ENCODE results near the gene MLLT10.
A peak's percentile ranks its signal among the peaks of the same experiment; 100 is the strongest.

The MLLT10 gene

DNA sequence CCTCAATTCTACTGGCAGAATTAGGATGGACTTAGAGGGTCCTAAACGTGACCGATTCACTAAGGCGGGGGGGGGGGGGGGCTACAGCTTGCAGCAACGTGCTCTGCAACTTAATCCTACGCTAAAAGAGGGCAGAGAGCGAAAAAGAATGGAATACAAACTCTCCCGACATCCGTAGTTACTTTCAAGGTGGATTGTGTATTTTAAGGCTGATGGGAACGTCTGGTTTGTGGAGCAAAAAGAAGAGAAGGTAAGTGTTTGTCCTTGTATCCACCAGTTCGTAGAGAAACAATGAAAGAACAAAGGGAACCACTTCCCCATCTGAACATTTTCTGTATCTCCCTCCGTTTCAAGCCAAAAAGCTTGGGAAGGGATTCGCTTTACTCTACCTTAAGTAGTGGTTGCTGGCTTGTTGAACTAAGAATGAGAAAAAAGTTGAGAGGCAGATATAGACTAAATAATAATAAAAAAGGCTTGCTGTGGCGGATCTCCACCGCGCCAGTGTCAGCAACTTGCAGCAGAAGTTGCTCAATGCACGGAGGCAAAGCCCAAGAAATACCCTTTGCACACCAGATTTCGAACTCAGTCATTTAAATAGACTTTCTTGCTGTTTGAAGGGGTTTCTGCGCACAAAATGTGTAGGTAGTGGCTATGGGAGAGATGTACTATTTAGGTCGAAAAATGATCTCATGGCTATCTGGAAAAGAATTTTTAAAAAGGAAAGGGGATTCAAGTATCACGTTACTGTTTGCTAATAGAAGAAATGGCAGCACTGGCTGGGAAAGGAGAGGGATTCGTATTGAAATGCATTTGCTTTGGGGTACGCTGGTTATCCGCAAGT is 9.3 kb upstream of the MLLT10 start:
- Histone ChIP-seq H3K4me3 (ENCODE audit: low read depth, low read length, poor library complexity, severe bottlenecking) (peak overlapping the region; percentile 62), H3K79me2 (ENCODE audit: insufficient read depth, low read length) (no peaks in the 10 kb centered on the region), H3K9ac (ENCODE audit: low read length) (peak overlapping the region; percentile 65; the same call in 1 of the 2 replicates), H4K20me1 (ENCODE audit: insufficient read depth, low read length) (no peaks in the 10 kb centered on the region), H3K9me3 (ENCODE audit: low read length) (no peaks in the 10 kb centered on the region), H3K9me2 (ENCODE audit: low read depth, low read length) (no peaks in the 10 kb centered on the region), H3K27me3 (ENCODE audit: insufficient read depth, low read length) (no peaks in the 10 kb centered on the region), H3F3A (ENCODE audit: insufficient read depth, low read length) (0 out of 2 replicates have a peak, but pooled peaks cover 2% of the 10 kb centered on the region), H2AFZ (ENCODE audit: low read length) (peak overlapping the region; percentile 87; the same call in 1 of the 2 replicates), H3K36me3 (ENCODE audit: insufficient read depth, low read length) (no peaks in the 10 kb centered on the region), H3K4me2 (ENCODE audit: low read length) (peak overlapping the region; percentile 75), H3K4me1 (ENCODE audit: insufficient read depth, low read length, severe bottlenecking) (peaks cover 43% of the 10 kb centered on the region), H3K27ac (ENCODE audit: low read depth, low read length, poor library complexity, severe bottlenecking) (no peak overlapping the region)
- TF ChIP-seq, protein P1, sequence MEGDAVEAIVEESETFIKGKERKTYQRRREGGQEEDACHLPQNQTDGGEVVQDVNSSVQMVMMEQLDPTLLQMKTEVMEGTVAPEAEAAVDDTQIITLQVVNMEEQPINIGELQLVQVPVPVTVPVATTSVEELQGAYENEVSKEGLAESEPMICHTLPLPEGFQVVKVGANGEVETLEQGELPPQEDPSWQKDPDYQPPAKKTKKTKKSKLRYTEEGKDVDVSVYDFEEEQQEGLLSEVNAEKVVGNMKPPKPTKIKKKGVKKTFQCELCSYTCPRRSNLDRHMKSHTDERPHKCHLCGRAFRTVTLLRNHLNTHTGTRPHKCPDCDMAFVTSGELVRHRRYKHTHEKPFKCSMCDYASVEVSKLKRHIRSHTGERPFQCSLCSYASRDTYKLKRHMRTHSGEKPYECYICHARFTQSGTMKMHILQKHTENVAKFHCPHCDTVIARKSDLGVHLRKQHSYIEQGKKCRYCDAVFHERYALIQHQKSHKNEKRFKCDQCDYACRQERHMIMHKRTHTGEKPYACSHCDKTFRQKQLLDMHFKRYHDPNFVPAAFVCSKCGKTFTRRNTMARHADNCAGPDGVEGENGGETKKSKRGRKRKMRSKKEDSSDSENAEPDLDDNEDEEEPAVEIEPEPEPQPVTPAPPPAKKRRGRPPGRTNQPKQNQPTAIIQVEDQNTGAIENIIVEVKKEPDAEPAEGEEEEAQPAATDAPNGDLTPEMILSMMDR (IDR thresholded peaks at IDR 0.05; ENCODE audit: low read length): no peak
- no peak for TF ChIP-seq EZH2 (IDR thresholded peaks at IDR 0.05; ENCODE audit: borderline replicate concordance, low read length)

DNA sequence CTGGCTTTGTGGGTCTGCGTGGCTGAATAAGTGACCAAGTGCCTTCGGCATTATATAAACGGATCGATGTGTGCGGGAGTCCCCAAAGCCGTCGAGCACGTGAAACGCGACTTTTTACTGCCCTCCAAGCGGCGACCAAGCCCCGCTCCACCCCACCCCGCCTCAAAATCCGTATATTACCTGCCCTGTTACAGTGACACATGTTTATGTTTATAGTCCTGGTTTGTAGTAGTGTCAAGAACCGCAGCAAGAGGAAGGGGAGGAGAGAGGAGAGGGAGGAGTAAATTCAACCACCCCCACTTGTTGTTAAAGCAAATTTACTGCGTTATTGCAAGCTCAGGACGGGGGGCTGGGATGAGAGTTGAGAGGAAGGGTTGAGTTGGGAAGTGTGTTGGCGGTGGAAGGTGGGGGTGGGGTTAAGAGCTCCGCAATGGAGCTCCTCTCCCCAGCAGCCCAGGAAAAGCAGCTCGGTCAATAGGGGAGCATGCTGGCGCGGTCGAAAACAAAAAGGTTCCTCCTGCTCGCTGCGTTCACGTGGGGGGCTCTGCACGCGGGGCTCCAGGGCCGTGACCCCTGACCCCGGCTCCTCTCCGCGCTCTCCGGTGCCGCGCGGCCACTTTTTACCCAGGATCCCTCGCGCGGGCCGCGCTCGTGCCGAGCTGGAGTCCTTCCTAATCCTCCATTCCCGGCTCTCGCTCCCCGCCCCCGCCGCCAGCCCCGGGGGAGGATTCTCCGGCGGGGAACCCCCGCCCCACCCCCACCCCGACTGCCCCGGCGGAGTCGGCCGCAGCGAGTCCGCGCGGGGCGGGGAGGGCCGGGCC is 8.5 kb upstream of the MLLT10 start, which contains the start of gene SKIDA1:
Gene SKIDA1 (minus strand): TSS at position 316 of the 821 bp plus-strand sequence. CDS start 7,860 bp downstream, outside the sequence.
- Histone ChIP-seq H3K9me3 (ENCODE audit: low read length) (no peaks in the 10 kb centered on the region), H4K20me1 (ENCODE audit: insufficient read depth, low read length) (no peaks in the 10 kb centered on the region), H3K4me2 (ENCODE audit: low read length) (peak within 1 kb of the TSS; percentile 75), H3K79me2 (ENCODE audit: insufficient read depth, low read length) (no peaks in the 10 kb centered on the region), H3K4me1 (ENCODE audit: insufficient read depth, low read length, severe bottlenecking) (peaks cover 39% of the 10 kb centered on the region), H3K4me3 (ENCODE audit: low read depth, low read length, poor library complexity, severe bottlenecking) (peak within 1 kb of the TSS; percentile 62), H2AFZ (ENCODE audit: low read length) (peak within 1 kb of the TSS; percentile 87), H3K27ac (ENCODE audit: low read depth, low read length, poor library complexity, severe bottlenecking) (peak within 1 kb of the TSS; percentile 18), H3K36me3 (ENCODE audit: insufficient read depth, low read length) (no peaks in the 10 kb centered on the region), H3K27me3 (ENCODE audit: insufficient read depth, low read length) (no peaks in the 10 kb centered on the region), H3K9me2 (ENCODE audit: low read depth, low read length) (no peaks in the 10 kb centered on the region), H3K9ac (ENCODE audit: low read length) (peak within 1 kb of the TSS; percentile 65), H3F3A (ENCODE audit: insufficient read depth, low read length) (0 out of 2 replicates have a peak, but pooled peaks cover 2% of the 10 kb centered on the region)
- TF ChIP-seq, protein P1 (IDR thresholded peaks at IDR 0.05; ENCODE audit: low read length): no peak
- no peak for TF ChIP-seq EZH2 (IDR thresholded peaks at IDR 0.05; ENCODE audit: borderline replicate concordance, low read length)

DNA sequence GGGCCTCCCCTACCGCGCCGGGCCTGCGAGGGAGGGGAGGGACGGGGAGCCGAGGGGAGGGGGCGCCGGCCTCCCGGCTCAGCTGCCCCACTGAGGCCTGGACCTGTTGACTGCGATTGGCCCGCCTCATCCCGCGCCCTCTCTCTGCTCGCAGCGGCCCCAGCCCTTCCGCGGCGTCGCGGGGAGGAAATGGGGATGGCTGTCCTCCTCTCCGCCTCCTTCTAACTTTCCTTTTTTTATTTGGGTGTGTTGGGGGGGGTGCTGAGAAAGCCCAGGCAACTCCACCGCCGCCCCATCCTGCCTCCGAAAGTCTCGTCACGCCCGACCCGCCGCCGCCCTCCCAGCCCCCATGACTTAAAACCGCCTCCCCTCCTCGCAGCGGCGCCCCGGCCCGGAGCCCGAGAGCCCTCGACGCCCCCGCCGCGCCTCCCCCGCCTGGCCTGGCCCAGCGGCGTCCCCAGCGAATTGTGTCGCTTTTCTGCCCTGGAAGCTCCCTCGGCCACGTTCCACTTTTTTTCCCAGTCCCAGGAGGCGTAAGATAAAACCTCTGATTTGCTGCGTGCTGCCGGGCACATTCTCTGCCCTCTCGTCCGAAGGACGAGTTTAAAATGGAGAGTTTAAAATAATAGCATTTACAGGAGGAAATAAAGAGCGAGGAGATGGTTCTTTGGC is 7.7 kb upstream of the MLLT10 start:
- H3F3A ChIP-seq (ENCODE audit: insufficient read depth, low read length): 0 out of 2 replicates have a peak, but pooled peaks cover 2% of the 10 kb centered on the region
- H3K4me1 ChIP-seq (ENCODE audit: insufficient read depth, low read length, severe bottlenecking): peaks cover 39% of the 10 kb centered on the region
- H3K79me2 ChIP-seq (ENCODE audit: insufficient read depth, low read length): no peaks in the 10 kb centered on the region
- H3K9me2 ChIP-seq (ENCODE audit: low read depth, low read length): no peaks in the 10 kb centered on the region
- H3K9ac ChIP-seq (ENCODE audit: low read length): peak overlapping the region; percentile 65
- H3K36me3 ChIP-seq (ENCODE audit: insufficient read depth, low read length): no peaks in the 10 kb centered on the region
- no peaks in the 10 kb centered on the region for H4K20me1 ChIP-seq (ENCODE audit: insufficient read depth, low read length)
- H3K4me3 ChIP-seq (ENCODE audit: low read depth, low read length, poor library complexity, severe bottlenecking): peak overlapping the region; percentile 62
- no peaks in the 10 kb centered on the region for H3K27me3 ChIP-seq (ENCODE audit: insufficient read depth, low read length)
- H2AFZ ChIP-seq (ENCODE audit: low read length): peak overlapping the region; percentile 4; the same call in 1 of the 2 replicates
- peak overlapping the region; percentile 75 for H3K4me2 ChIP-seq (ENCODE audit: low read length)
- H3K9me3 ChIP-seq (ENCODE audit: low read length): no peaks in the 10 kb centered on the region
- TF ChIP-seq EZH2 (IDR thresholded peaks at IDR 0.05; ENCODE audit: borderline replicate concordance, low read length): no peak
- TF ChIP-seq, protein P1 (IDR thresholded peaks at IDR 0.05; ENCODE audit: low read length): no peak
- H3K27ac ChIP-seq (ENCODE audit: low read depth, low read length, poor library complexity, severe bottlenecking): no peak overlapping the region
